ENCODE measurements around the gene RB1. TPM values are rescaled to one million over a fixed set of nuclear protein-coding genes. Genes with fewer than 3 reads are reported as not detected.
"Not testable (repeated sequence)": the region's sequence is repeated elsewhere in the genome, so short reads cannot be mapped to it uniquely, and the experiment has no call there.

The RB1 gene
- total and polyA plus RNA-seq, 2 donors (not counting 3 experiments of a cell fraction or from before 2014, with no cell fraction given), result 8.0 to 41.2 TPM

DNA sequence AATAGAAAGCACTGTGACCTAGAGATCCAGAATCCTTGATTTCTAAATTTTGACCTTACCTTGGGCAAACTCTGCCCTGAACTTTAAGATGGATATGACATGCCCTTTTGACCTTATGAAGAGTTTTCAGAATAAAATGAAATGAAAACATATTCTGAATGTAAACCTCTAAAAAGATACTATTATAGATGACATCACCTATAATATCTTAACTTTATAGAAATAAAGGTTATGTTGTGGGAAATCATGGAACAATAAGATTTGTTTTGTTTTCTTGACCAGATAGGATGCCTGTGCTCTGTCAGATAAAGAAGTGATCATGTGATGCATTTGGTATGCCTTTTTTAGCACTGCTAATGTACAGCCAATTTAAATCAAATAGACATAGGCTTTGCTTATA lies 122.5 kb downstream of the RB1 start:
- DNase-seq (ENCODE audit: low read depth, low spot score) (peak; percentile 37), FAIRE-seq (no peak)
- H3K4me1 ChIP-seq (ENCODE audit: control insufficient read depth, extremely low read depth, insufficient read depth, low read length), result peaks cover 11% of the 10 kb centered on the region
- dilution Hi-C loops (cut with MboI; ENCODE audit: extremely low pct_ligation_motif_present, low sequenced_read_pairs) (no loop called here), intact Hi-C loops (cut with micrococcal nuclease) (no loop called here)
- POLR2A ChIA-PET, result no interaction called here
- no TSS peak for BruUV-seq (replicated peaks)
- H3K9me1 ChIP-seq (replicated peaks; ENCODE audit: control insufficient read depth, extremely low read depth, insufficient read depth, low read length), result no peaks in the 10 kb centered on the region
- no peak overlapping the region for H3K4me3 ChIP-seq (replicated peaks in 1 of 3; ENCODE audit: insufficient read depth in 1 of 3, low read depth in 1 of 3, low read length in 3 of 3)
- H3K4me2 ChIP-seq (ENCODE audit: insufficient read depth, low read length), result no peak overlapping the region
- no peak overlapping the region for H3K9ac ChIP-seq (replicated peaks; ENCODE audit: extremely low read depth, insufficient read depth, low read length)
- H3K79me2 ChIP-seq (ENCODE audit: control insufficient read depth, insufficient read depth, low read length), result no peaks in the 10 kb centered on the region
- H4K20me1 ChIP-seq (replicated peaks; ENCODE audit: control insufficient read depth, extremely low read depth, insufficient read depth, low read length), result no peaks in the 10 kb centered on the region
- no peaks in the 10 kb centered on the region for H3K9me3 ChIP-seq (replicated peaks; ENCODE audit: control insufficient read depth, insufficient read depth, low read length)
- CTCF ChIA-PET, result no interaction called here
- TF ChIP-seq FOS (IDR thresholded peaks at IDR 0.05; ENCODE audit: borderline replicate concordance, insufficient read depth, low read length) (no peak), POLR2AphosphoS5 (IDR thresholded peaks at IDR 0.05; ENCODE audit: insufficient read depth, low read depth, low read length) (no peak), POLR2A (IDR thresholded peaks at IDR 0.05; ENCODE audit: low read depth, low read length) (no peak), GATA2 (IDR thresholded peaks at IDR 0.05; ENCODE audit: insufficient read depth, insufficient read length, low read depth, low read length) (no peak), JUN (IDR thresholded peaks at IDR 0.05; ENCODE audit: borderline replicate concordance, insufficient read depth, insufficient read length, low read depth) (no peak), MYC (IDR thresholded peaks at IDR 0.05; ENCODE audit: low read depth, low read length) (no peak), EZH2 (IDR thresholded peaks at IDR 0.05; ENCODE audit: borderline replicate concordance, low read depth, low read length, severe bottlenecking) (no peak)
- TF ChIP-seq, protein P1, sequence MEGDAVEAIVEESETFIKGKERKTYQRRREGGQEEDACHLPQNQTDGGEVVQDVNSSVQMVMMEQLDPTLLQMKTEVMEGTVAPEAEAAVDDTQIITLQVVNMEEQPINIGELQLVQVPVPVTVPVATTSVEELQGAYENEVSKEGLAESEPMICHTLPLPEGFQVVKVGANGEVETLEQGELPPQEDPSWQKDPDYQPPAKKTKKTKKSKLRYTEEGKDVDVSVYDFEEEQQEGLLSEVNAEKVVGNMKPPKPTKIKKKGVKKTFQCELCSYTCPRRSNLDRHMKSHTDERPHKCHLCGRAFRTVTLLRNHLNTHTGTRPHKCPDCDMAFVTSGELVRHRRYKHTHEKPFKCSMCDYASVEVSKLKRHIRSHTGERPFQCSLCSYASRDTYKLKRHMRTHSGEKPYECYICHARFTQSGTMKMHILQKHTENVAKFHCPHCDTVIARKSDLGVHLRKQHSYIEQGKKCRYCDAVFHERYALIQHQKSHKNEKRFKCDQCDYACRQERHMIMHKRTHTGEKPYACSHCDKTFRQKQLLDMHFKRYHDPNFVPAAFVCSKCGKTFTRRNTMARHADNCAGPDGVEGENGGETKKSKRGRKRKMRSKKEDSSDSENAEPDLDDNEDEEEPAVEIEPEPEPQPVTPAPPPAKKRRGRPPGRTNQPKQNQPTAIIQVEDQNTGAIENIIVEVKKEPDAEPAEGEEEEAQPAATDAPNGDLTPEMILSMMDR (IDR thresholded peaks at IDR 0.05; ENCODE audit: extremely low read depth in 1 of 2, insufficient read depth in 1 of 2, low read depth in 1 of 2, low read length in 2 of 2), result no peak
- TF ChIP-seq, protein P2, sequence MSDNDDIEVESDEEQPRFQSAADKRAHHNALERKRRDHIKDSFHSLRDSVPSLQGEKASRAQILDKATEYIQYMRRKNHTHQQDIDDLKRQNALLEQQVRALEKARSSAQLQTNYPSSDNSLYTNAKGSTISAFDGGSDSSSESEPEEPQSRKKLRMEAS (IDR thresholded peaks at IDR 0.05; ENCODE audit: insufficient read depth, insufficient read length), result no peak
- no peaks in the 10 kb centered on the region for H3K27me3 ChIP-seq (ENCODE audit: control insufficient read depth in 2 of 2, insufficient read depth in 2 of 2, low read length in 2 of 2)
- H3K27ac ChIP-seq (ENCODE audit: insufficient read depth, low read depth, low read length), result no peak overlapping the region
- H2AFZ ChIP-seq (ENCODE audit: low read depth, low read length), result no peak overlapping the region
- no peaks in the 10 kb centered on the region for H3K36me3 ChIP-seq (ENCODE audit: control insufficient read depth in 2 of 2, extremely low read depth in 1 of 2, insufficient read depth in 2 of 2, low read length in 2 of 2)

DNA sequence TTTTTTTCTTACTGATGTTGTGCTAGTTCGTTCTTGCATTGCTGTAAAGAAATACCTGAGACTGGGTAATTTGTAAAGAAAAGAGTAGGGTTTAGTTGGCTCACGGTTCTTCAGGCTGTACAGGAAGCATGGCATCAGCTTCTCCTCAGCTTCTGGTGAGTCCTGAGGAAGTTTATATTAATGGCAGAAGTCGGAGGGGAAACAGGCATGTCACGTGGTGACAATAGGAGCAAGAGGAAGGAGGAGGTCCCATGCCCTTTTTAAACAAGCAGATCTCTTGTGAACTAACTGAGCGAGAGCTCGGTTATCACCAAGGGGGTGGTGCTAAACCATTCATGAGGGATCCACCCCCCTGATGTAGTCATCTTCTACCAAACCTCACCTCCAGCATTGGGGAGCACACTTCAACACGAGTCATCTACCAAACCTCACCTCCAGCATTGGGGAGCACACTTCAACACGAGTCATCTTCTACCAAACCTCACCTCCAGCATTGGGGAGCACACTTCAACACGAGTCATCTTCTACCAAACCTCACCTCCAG lies 123.3 kb downstream of the RB1 start:
- H3K79me2 ChIP-seq (ENCODE audit: control insufficient read depth, insufficient read depth, low read length); BruUV-seq (replicated peaks); intact Hi-C loops (cut with micrococcal nuclease); H3K9me3 ChIP-seq (replicated peaks; ENCODE audit: control insufficient read depth, insufficient read depth, low read length); dilution Hi-C loops (cut with MboI; ENCODE audit: extremely low pct_ligation_motif_present, low sequenced_read_pairs); DNase-seq (ENCODE audit: low read depth, low spot score); H3K4me2 ChIP-seq (ENCODE audit: insufficient read depth, low read length); H3K27me3 ChIP-seq (ENCODE audit: control insufficient read depth in 2 of 2, insufficient read depth in 2 of 2, low read length in 2 of 2); H4K20me1 ChIP-seq (replicated peaks; ENCODE audit: control insufficient read depth, extremely low read depth, insufficient read depth, low read length); H3K36me3 ChIP-seq (ENCODE audit: control insufficient read depth in 2 of 2, extremely low read depth in 1 of 2, insufficient read depth in 2 of 2, low read length in 2 of 2); H3K27ac ChIP-seq (ENCODE audit: insufficient read depth, low read depth, low read length); H2AFZ ChIP-seq (ENCODE audit: low read depth, low read length); H3K9ac ChIP-seq (replicated peaks; ENCODE audit: extremely low read depth, insufficient read depth, low read length); CTCF ChIA-PET; H3K9me1 ChIP-seq (replicated peaks; ENCODE audit: control insufficient read depth, extremely low read depth, insufficient read depth, low read length); H3K4me3 ChIP-seq (replicated peaks in 1 of 3; ENCODE audit: insufficient read depth in 1 of 3, low read depth in 1 of 3, low read length in 3 of 3); POLR2A ChIA-PET; FAIRE-seq: not testable (repeated sequence)
- H3K4me1 ChIP-seq (ENCODE audit: control insufficient read depth, extremely low read depth, insufficient read depth, low read length), result peaks cover 16% of the 10 kb centered on the region

Data from endothelial cell of umbilical vein (primary cell).